AG08396 (cell line): ENCODE measurements around the gene LOXL3.

ENCODE experiments used
- DNase-seq: peaks from one replicate; pipeline ENCODE4 v3.0.0; 2012; ENCODE audit warnings: low spot score, mixed read lengths

The LOXL3 gene

DNA sequence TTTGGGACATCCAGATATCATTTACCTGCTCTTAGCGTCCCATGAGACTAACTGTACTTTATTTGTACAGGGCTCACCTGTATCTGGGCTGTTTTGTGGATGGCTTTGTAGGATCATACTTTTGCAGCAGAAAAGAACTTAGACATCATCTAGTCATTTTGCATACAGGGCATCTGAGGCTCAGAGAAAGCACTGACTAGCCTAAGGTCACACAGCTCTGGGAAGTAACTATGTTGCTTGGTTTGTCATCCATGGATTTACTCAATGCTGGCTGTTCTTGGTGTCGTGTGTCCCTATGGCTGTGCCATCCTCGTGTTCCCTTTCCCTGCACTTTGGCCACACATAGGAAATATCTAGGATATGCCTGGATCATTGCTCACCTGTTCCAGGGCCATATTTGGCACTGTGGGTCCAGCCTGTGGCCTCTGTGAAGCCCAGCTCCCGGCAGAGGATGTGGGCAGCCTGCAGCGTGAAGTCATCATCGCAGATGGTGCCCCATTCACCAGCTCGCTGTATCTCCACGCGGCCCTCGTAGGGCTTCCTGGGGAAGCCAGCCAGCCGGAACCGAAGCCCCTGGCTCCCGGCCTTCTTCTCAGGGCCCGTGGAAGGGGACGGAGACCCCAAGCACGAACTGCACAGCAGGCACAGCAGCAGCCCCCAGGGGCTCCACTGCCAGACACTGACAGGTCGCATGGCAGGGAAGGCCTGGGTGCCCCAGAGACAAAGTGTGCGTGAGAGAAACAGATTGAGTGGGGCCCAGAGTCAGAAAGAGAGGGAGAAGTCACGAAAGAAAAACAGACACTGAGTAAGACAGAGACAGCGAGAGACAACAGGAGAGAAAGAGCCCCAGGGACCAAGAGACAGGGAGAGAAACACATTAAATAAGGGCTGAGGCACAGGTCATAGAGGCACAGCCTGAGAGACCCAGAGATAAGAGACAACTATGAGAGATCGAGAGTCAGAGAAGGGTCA, 1.5 kb downstream of the LOXL3 start:
- no peak for DNase-seq

DNA sequence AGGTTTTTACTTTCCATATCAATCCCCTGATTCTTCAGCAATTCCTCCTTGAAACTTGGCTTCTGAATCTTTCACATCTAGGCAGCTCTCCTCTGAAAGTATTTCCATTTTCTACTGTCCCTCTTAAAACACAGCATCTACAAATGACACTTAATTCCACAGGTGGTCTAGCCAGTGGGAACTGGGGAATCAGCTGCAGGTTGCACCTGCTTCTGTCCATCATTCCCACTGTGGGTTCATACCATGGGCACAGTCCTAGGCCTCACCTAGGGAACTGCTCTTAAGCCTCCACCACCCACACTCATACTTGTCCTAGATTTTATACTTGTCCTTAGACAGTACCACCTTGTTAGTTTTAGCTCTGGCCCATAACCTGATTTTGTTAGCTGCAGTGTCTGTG, 2.2 kb downstream of the LOXL3 start:
- no peak for DNase-seq

DNA sequence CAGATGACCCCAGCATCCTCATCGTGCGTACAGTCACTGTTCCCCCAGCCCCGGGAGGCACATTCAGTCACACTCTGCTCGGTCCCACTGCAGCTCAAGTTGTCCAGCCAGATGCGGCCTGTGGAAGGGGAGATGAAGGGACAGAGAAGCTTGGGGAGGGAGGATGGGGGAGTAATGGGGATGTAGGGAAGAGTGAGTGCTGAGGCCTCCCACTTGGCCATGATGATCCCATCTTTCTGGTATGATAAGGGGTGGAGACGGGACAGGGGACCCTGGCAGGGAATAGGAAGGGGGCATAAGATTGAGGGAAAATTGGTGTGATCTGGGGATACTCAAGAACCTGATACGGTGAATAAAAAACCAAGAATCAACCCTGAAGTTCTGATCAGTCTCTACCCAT, 3.5 kb downstream of the LOXL3 start:
- DNase-seq = no peak

DNA sequence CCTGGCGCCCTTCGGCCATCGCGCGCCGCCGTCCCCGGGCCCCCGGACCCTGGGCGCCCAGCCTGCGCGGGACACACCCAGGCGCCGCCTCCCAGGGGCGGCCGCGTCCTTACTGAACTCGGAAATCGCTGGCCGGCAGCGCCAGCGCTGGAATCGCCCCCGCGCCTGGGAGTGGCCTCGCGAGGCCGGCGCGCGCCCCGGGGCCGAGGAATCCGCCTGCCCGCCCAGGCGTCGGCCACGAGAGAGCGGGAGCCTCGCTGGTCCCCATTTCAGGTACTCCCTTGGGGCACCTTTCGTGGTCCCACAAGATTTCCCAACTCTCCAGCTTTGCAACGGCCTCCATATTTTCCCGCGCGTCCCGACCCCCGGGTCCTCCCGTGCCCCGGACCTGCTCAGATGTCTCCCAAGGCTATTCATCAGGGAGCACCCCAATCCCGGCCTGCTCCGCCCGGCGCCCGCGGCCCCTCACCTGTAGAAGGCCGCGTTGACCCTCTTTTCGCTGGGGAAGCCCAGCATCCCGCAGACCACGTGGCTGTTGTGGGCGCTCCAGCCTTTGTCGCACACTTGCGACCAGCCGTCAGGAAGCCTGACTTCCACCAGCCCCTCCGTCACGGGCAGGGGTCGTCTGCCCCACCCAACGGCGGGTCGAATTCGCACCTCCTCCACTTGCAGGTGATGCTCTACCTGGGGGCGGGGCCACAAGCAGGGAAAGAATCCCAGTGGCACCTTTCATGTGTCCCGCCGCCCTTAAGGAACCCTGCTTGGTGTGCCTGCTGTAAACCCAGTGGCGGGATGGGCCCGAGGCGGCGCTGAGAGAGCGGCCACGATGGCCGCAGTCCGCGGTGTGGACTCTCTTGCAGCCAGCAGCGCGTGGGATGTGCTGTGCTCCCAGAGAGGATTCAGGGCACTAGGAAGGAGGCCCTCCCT, 4.6 kb downstream of the LOXL3 start:
- peak; percentile 88 for DNase-seq

DNA sequence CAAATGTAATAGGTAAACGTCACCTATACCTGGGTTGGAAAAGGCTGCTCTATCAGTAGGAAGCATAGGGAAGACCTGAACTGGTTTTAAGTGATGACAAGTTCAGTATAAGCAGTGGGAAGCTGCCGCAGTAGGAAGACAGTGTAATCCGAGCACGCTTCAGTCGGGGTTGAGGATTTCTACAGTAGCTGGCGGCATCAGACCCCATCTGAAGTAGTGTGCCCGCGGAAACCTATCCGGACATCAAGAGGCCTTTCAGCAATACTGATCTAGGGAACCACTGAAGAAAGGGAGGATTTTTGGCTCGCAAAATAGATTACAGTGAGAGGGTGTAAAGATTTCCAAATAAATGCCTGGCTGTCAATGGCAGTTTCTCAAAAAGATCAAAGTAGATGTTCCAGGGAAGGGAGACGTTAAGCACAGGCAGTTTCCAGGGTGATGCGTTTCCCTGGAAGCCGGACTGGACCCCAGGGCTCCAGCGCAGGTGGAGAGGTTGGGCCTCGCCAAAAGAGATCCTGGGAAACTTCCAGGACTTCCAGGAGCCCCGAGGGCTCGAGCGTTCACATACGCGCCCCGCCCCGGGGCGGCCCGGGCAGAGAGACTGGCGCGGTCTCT, 5.3 kb downstream of the LOXL3 start:
- no peak for DNase-seq

DNA sequence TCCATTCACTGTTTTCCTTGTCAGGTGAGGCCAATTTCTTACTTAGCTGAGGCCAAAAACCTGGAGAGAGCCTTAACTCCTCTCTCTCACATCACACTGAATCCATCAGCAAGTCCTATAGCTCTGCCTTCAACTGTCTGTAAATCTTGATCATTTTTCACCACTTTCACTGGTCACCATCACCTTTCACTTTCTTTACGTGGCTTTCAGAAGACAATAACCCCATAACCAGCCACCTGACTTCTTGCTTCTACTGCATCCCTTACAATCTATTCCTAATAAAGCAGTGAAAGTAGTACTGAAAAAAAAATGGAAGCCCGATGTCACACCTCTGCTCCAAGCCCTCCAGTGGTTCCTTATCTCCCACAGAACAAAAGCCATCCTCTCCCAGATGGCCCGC, 7.7 kb downstream of the LOXL3 start:
- no peak for DNase-seq

DNA sequence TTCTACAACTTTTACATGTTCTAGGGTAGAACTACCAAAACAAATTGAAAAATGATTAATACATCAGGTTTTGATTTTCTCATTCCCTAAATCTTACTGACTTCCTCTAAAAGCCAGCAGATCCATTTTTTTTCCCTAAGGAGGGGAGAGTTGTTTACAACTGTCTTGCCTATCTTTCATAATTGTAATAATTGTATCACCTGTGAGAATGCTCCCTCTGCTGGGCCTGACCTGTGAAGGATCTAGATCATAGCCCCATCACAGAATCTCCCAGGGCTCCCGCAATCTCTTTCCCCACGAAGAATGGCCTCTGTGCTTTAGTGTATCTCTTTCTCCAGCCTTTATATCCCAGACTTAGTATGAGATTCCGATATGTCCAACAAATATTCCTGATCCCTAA, 9.1 kb downstream of the LOXL3 start:
- no peak for DNase-seq

DNA sequence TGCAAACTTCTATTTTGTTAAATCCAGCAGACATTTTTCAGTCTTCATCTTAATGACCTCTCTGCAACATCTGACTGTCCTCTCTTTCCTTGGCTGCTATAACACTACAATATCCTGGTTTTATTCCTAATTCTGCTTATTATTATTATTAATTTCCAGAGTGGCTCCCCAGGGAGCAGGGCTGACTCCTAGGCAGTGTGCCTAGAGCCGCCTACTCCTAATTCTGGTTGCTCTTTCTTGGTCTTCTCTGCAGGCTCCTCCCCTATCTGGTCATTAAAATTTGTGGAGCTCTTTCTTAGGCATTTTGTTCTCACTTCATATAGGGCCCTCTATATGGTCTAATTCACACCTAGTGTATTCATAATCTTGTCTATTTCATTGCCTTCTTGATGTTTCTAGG, 10.8 kb downstream of the LOXL3 start:
- DNase-seq = no peak

DNA sequence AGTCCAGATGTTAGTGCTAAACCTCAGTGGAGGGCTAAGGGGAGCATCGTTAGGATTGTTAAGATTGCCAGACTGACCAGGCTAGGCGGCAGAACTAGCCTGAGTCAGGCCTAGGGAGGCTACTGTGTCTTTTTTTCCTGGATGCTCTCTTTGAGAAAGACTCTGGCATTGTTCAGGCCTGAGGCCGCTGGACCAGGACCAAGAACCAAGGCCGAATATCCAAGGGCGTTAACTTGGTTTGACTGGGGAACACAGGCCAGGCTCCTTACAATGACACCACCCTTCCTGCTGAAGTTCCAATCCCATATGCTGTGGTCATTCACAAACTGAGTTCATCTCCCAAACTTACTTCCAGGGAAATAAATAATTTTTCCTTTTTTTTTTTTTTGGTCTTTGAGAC, 13.5 kb downstream of the LOXL3 start:
- no peak for DNase-seq

DNA sequence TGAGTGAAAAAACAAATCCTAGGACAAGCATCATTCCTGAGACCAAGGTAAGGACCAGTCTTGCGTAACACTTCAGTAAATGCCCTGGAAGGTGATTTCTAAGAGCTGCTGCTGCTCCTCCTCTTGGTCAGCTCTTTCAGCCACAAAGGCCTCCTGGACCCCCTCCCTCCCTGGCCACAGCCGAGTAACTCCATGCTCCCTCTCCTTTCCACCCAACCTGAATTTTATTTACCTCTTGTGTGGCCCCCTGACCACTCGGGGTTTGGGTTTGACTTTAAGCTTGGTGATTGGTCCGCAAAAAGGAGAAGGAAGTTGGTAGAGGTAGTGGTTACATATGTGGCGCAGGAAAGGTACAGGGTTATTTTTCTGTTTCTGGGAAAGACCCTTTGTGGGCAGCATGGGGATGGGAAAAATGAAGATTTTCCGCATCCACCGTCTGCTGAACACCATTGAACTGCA, 14.8 kb downstream of the LOXL3 start:
- DNase-seq = no peak

DNA sequence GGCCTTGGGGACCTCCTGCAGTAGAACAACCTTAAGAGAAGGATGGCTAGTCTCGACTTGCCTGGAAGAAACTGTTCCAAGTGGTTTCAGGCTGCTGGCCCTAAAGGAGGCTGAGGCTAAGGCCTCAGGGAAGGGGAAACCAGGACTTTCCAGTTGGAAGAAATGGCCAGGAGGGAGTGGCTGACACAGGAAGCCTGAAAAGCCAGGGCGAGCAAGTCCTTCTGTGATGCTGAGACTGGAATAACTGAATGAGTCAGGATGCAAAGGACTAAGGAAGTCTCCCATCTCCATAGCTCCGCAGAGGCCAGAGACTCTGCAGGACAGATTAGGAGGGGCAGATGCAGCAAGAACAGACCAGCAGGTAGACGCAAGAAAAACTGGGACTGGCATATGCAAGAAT, 16.6 kb downstream of the LOXL3 start:
- no peak for DNase-seq

DNA sequence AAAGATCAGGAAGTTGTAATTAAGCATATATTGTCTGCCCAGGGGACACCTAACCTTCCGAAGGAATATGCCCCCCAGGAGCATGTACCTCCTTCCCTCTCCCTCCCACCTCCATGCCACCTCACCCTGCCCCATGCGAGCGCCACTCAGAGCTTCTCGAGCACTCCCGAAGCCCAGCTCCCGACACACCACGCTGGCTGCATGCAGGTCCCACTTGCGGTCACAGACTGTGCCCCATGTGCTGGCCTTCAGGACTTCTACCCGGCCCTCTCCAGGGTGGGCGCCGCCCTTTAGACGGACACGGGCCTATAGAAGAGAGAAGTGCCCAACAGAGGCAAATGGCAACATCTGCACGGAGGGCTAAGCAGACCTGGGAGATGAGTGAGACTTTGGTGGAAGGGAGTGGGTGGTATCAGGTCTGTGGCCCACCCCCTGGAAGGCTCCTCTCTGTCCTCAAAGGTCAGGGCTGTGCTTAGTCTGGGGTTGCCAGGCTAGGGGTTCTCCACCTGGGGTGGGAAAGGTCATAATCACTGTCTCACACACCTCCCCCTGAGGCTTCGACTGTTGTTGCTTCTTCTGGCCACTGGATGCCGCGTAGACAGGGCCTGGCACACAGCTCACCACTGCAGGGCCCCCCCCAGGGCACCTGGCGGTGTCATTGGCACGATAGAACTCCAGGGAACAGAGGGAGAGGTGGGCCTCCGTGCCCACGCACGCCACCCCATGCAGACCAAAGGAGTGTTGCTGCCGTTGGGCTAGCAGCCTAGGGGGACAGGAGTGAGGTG, 17.4 kb downstream of the LOXL3 start:
- DNase-seq = no peak

DNA sequence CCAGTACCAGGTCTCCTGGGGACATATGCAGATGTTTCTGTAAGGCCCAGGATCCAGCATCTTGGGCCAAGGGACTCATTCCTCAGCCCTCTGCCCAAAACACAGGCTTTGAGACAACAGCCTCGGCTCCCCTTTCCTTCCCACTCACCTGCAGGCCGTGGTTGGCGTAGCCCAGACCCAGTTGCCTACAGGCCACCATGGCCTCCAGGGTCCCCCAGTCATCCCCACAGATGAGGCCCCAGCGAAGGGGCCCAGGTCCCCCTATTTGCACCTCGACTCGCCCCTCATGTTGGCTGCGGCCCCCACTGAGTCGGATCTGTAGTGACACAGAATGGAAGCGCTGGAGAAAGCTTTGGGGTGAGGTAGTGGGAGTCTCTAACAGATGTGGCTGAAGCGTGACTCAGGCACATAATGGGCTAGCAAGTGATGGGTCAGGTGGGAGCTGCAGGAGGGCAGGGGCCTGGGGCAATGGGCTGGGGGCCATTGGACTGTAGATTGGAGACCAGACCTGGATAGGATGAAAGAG, 18.2 kb downstream of the LOXL3 start:
- DNase-seq = no peak

DNA sequence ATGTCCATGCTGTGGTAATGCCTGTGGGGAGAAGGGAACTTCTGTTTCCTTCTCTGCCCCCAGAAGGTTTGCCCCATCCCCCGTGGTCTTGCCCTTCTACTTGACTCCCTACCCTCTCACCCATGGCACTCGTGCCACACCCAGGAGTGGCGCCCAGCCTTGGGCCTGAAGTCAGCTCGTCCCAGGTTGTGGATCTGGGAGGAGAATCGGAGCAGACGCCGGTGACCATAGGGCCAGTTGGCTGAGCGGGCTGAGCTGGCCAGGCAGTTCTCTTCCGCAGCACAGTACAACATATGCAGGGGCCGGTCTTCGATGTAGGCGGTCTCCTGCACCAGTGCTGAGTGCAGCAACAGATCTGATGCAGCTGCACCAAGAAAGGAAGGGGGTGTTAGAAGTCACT, 19.3 kb downstream of the LOXL3 start:
- no peak for DNase-seq

DNA sequence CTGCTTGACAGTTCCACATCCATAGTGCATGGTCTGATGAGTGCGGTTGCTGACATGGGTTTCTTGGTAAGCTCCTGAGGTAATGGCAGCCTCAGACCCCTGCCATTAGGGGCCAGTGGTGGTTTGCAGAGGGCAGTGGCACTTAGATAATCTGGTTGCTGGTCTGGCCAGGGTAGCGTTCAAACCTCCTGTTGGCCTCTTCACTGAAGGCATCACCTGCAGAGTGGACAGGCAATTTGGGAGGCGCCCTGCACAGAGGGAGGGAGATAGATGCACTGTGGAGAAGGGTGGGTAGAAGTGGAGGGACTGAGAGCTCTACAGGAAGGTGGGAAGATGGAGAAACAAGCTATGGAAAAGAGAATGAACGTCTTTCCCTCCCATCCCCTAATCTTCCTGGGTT, 20.3 kb downstream of the LOXL3 start:
- no peak for DNase-seq

DNA sequence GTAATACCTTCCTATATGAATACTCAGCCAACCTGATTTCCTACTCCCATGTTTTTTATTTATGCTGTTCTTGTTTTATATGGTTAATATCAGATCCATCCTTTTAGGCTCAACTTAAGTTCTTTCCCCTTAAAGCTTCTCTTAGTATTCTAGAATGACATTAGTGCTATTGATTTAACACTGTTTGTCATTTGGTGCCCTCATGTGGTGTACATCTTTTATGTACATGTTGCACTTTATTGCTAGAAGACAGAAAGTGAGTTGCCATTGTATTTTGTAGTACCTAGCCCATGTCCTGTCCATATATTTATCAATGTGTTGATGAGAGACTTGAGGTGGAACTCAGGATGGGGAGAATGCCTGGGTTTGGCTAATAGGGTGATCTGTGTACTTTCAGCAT, 21.5 kb downstream of the LOXL3 start:
- peak; percentile 40 for DNase-seq

DNA sequence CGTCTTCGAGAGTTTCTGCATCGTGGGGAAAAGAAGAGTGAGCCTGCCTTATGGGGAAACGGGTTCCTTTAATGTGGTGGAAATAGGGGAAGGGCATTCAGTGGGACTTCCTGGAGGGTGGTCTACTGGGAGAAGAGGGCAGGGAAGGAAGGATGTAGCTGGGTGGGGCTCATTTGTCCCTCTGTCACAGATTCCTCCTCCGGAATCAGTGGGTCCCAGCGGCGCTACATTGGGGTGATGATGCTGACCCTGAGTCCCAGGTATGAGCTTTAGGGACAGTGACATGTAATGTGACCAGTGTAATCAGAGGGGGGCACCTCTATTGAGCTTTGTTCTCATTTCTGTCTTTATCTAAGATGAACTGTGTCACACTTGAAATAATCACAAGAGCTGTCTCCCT, 22.1 kb downstream of the LOXL3 start:
- no peak for DNase-seq

DNA sequence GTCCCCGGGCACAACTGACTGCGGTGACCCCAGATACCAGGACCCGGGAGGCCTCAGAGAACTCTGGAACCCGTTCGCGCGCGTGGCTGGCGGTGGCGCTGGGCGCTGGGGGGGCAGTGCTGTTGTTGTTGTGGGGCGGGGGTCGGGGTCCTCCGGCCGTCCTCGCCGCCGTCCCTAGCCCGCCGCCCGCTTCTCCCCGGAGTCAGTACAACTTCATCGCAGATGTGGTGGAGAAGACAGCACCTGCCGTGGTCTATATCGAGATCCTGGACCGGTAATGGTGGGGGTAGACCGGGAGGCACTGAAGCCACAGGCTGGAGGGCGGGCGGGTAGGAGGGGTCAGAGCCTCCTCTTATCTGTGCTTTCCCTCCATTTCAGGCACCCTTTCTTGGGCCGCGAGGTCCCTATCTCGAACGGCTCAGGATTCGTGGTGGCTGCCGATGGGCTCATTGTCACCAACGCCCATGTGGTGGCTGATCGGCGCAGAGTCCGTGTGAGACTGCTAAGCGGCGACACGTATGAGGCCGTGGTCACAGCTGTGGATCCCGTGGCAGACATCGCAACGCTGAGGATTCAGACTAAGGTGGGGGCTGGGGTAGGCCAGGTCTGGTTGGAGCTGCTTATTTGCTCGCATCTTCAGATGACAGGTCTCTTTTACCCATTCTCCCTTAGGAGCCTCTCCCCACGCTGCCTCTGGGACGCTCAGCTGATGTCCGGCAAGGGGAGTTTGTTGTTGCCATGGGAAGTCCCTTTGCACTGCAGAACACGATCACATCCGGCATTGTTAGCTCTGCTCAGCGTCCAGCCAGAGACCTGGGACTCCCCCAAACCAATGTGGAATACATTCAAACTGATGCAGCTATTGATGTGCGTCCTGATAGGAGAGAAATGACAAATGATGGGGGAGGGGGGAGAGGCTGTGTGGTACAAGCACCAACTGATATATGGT, 23.2 kb downstream of the LOXL3 start:
- DNase-seq = peak; percentile 63

DNA sequence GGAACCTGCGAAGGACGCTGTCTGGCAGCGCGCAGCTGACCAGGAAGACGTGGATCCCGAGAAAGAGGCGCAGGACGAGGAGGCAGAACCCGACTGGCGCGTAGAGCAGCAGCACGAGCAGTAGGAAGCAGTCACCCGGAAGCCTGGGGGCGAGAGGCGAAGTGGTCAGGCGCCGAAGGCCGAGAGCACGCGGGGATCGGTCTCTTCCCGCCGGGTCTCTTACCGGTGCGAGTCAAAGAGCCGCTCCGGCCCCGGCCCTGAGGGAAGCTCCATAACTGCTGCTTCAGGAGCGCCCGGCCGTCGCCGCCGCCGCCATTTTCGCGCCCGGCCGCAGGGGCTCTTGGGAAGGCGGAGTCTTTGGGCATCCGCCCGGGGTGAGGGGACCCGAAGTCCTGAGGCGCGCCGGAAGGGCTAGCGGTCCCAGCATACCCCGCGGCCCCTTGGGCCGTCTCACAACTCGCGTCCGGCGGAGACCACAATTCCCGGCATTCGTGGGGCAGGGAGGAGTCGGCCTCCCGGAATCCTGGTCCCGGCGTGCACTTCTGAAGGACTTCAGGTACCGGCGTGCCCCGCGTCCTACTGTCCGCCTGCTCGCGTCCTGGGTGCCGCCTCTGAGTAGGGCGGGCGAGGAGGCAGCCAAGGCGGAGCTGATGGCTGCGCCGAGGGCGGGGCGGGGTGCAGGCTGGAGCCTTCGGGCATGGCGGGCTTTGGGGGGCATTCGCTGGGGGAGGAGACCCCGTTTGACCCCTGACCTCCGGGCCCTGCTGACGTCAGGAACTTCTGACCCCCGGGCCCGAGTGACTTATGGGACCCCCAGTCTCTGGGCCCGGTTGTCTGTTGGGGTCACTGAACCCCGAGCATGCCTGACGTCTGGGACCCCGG, 24.1 kb downstream of the LOXL3 start, which contains the start of the genes AUP1 and HTRA2:
AUP1 (minus strand) TSS at position 350 of the 882 bp plus-strand sequence; CDS start at position 273, 77 bp downstream.
HTRA2 (plus strand) TSS at position 577 of the 882 bp plus-strand sequence; CDS start at position 651, 74 bp downstream.
- DNase-seq = peak; percentile 99
